GM21576 (cell line): ENCODE data around the gene ABHD4.
"Not testable (repeated sequence)": the region's sequence is repeated elsewhere in the genome, so short reads cannot be mapped to it uniquely, and the experiment has no call there.

Experiments
- ATAC-seq: cut with Tn5 transposase; IDR thresholded peaks from one replicate; pipeline ENCODE4 v1.9.1; 2021; ENCODE audit warnings: mild to moderate bottlenecking, moderate library complexity; ENCODE audit not compliant: unreplicated experiment

ABHD4 gene

GRCh38 chr14:22598099-22598895 lies at the start of gene ABHD4:
Gene ABHD4 (plus strand): TSS chr14:22598300. CDS start chr14:22598307, 7 bp downstream.
- ATAC-seq, result peak; percentile 80

- ATAC-seq, result no peak
Observed at GRCh38 chr14:22549324-22549962, 48.7 kb upstream of the ABHD4 start.

DNA sequence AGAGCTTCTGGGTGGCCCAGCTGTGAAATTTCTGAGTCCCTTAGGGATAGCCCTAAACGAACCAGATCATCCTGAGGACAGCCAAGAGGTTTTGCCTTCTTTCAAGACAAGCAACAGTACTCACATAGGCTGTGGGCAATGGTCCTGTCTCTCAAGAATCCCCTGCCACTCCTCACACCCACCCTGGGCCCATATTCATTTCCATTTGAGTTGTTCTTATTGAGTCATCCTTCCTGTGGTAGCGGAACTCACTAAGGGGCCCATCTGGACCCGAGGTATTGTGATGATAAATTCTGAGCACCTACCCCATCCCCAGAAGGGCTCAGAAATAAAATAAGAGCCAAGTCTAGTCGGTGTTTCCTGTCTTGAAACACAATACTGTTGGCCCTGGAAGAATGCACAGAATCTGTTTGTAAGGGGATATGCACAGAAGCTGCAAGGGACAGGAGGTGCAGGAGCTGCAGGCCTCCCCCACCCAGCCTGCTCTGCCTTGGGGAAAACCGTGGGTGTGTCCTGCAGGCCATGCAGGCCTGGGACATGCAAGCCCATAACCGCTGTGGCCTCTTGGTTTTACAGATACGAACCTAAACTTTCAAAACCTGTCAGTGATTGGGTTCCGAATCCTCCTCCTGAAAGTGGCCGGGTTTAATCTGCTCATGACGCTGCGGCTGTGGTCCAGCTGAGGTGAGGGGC lies 48.0 kb upstream of the ABHD4 start:
- ATAC-seq, result peak; percentile 46

DNA sequence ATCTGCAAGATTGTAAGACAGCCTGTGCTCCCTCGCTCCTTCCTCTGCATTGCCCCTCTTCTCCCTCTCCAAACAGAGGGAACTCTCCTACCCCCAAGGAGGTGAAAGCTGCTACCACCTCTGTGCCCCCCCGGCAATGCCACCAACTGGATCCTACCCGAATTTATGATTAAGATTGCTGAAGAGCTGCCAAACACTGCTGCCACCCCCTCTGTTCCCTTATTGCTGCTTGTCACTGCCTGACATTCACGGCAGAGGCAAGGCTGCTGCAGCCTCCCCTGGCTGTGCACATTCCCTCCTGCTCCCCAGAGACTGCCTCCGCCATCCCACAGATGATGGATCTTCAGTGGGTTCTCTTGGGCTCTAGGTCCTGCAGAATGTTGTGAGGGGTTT lies 46.5 kb upstream of the ABHD4 start:
- ATAC-seq, result no peak

DNA sequence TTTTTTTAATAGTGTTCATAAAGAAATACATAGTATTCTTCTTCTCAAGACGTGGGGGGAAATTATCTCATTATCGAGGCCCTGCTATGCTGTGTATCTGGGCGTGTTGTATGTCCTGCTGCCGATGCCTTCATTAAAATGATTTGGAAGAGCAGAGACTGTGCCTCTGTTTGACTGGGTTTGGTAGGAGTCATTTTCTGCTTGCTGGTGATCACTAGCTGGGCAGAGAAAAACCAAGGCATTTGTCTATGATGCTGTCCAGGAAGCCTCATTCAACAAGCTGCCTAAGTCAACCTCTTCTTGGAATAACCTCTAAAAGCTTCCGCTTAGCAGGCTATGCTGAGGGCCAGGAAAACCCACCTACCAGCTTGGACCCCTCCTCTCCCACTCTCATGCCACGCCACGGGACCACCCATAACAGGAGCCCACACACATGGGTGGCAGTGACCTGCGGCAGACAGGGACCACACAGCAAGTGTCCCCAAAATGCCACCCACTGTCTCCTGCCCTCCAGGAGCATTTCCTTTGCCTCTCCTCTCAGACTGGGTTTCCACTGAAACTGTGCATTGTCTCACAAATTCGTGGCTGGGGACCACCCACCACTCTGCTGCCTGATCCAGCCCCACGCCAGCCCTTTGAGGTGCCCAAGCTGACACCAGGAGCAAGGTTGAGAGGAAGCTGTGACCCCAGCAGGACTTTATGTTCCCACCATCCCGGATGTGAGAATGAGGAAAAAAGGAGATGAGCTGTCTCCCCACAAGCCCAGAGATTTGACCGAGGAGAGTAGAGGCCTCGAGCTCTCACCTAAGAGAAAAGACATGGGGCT lies 45.9 kb upstream of the ABHD4 start:
- ATAC-seq, result no peak

DNA sequence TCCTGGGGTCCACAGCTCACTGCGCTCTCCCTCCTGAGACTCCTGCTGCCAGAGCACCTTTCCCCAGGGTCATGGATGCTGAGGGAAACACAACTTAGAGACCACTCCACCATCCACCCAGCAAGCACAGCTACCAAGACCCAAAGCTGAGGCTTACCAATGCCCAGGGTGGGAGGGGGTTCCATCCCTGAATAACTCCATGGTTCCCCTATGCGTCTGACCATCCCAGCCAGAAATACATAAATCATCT lies 45.3 kb upstream of the ABHD4 start:
- no peak for ATAC-seq

GRCh38 chr14:22553445-22553844 lies 44.7 kb upstream of the ABHD4 start:
- ATAC-seq, result no peak

DNA sequence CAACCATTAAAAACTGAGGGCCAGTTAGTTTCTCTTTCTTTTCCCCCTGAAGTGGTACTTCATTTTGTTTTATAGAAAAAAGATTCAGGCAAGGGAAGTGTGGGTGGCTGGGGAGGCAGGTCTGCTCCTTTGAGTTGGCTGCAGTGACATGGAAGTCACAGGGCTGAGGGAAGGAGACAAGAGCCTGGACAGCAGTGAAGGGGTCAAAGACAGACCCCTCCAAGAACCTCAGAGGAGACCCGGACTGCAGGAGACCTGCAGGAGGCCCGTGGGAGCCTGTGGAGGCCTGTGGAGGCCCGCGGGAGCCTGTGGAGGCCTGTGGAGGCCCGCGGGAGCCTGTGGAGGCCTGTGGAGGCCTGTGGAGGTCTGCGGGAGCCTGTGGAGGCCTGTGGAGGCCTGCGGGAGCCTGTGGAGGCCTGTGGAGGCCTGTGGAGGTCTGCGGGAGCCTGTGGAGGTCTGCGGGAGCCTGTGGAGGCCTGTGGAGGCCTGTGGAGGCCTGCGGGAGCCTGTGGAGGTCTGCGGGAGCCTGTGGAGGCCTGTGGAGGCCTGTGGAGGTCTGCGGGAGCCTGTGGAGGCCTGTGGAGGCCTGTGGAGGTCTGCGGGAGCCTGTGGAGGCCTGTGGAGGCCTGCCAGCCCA lies 44.1 kb upstream of the ABHD4 start:
- not testable (repeated sequence) for ATAC-seq

- no peak for ATAC-seq
Observed at GRCh38 chr14:22554498-22555383, 43.4 kb upstream of the ABHD4 start.

DNA sequence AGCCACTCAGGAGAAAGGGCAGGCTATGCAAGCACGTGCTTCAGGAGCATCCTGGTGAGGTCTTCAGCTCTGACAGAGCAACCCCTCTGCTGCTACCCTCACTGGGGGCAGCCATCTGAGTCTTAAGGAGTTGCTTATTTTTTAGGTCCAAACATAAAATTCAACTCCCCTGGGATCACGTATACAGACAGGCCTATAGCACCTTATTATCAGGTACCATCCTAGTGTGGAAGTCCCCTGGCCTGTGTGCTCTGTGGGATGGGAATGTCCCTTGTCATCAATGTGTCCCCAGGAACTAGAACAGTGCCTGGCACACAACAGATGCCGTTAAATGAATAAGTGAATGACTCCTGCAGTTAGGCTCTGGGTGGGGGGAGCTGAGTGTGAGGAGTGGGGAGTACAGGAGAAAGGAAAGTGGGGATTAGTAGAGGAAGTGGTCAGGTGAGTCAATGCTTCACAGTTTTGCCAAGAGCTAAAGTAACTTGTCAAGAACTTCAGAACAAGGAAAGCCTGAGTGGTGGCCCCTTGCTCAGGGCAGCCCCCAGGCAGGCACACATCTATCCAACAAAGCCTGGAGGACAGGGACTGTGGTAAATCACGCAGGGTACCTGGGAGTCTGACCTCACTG lies 42.6 kb upstream of the ABHD4 start:
- ATAC-seq, result peak; percentile 1

DNA sequence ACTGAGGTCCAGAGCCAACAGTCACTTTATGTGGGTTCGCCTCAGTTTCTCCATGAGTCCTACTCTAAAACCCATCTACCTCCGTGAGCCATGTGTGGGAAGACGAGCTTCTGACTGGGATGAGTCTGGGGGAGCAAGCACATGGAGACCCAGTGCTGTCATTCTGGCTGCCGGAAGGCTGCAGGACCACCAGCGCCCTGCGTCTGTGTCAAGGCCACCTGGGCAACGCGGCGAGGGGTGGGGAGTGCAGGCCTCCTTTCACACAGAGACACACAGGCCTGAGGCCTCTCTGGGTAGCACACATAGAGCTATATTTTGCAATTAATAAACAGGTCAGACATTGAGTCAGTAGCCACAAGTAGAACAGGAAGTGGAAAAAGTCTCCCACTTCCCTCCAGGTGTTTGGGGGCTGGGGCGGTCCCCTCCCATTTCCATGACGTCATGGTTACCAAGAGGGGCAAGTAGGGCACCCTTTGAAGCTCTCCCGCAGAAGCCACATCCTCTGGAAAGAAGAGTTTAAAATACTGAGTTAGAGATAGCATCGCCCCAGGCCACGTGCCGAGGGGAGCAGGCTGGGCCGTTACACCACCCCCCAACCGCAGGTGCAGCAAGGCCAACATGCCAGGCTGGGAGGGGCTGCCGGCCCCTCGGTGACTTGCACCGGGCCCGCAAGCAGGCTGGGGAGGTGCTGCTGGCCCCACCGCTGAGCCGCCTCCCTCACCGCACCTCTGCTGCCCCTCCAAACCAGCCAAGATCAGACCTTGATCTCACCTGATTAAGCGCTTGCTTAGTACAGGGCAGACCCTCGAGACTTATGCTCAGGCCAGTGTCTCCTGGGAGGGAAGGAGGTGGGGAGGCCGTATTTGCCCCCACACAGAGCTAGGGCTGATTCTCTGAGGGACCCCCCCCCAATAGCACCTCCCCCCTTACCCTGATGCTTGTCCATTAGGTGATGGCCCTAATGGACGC lies 41.8 kb upstream of the ABHD4 start:
- peak; percentile 64 for ATAC-seq

GRCh38 chr14:22556990-22557623 lies 41.0 kb upstream of the ABHD4 start:
- ATAC-seq, result peak; percentile 31

DNA sequence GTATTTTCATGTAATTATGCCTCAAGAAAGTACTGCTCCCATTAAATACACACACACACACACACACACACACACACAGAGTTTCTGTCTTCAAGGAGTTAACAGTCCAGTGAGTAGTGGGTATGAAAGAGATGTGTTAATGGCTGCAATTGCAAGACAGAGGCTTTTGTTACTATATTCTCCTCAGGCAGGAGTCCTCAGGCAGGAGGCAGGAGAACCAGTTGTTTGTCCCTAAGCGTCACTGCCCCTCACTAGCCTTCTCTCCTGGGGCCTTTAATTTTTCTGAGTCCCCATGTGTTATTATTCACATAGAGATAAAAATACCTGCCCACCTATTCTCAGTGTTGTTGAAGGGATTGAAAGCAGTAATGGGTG lies 40.3 kb upstream of the ABHD4 start:
- ATAC-seq, result no peak

DNA sequence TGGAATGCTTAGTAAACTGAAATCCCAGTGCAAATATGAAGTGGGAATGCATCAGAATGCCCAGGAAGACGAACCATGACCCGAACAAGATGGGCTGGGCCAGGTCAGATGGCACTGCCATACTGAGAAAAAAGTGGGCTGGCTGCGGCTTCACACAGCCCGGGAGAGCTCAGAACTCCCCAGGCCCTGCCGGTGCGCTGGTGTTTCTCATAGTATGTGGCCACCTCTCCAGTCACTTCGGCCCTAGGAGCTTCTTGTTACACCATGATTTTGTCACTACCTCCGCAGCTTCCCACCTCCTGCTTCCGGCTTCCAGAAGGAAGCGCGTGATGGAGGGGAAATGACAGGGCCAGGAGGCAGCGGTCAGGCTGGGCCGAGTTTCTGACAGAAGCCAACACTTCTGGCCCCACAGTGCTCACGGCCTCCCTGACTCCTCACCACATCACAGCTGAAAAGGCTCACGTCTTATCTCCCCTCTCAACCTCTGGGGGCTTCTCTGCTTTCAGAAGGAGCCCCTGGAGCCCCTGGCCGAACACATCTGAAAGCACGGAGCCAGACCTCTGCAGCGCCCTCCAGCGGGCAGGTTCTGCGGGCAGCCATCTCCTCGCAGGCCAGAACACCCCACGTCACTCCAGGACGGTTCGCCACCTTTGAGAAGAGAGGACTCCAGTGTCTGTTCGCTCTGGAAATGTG lies 39.7 kb upstream of the ABHD4 start:
- ATAC-seq, result no peak

DNA sequence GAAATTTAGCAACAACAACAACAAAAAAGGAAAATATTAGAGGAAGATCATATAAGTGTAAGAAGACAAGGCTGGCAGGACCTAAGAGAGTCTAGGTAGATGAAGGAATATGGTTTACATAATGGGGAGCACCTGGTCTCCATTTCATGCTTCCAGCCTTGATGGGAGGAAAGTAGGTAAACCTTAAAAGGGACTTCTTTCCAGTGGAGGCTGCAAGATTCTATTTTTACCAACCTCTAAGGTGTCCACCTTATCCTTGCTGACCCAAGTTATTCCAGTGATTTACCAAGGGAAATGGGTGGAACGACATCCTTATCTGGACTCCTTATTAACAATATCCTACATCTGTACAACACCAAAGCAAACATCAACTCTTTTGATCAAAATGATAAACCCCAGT lies 39.1 kb upstream of the ABHD4 start:
- no peak for ATAC-seq

DNA sequence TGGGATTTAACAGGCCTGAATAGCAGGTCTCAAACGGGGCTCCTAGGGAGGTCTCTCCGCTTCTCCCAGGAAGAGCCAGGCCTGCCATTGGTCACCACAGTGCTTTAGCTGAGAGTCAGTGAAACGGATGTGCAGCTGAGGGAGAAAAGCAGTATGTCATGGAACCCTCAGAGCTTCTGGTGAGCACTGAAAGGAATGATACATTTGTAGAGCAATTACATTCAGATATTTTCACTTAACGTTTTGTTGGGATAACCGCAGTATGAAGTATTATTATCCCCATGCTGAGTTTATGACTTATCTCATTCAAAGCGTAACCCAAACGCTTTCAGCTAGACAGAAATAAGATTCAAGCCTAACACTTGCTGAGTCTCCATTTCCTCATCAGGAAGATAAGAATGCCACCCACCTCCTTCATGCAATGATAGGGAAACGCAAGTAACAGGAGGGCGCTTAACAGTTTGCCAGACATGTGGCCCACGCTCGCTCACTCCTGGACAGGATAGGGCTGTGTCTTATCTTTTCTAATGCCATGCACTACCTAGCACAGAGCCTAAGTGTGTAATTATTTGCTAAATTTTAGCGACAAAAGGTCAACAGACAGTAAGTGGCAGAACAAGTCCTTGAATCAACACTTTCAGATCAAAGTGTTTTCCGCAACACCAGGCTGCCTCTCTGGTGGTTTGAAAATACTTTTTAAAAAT lies 37.3 kb upstream of the ABHD4 start:
- ATAC-seq, result no peak

DNA sequence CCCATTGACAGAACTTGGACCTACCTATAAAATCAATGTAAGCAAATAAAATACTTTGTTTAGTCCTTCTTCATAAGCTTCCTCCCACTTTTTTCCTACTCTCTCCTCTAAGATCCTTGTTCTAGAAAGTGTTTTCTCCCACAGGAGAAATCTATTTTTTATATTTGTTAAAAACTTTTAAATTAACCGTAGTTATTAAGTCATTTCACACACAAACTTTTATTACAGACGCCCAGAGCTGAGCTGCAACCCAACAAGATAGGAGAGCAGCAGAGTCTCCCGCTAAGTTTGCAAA lies 36.8 kb upstream of the ABHD4 start:
- ATAC-seq, result no peak
